HepG2 (cell line): ENCODE results near the gene RUFY2. TPM values are rescaled to one million over a fixed set of nuclear protein-coding genes. Genes with fewer than 3 reads are reported as not detected.

ENCODE experiments used
- AGO2 ChIP-seq: fragments of 200-400 bp; formaldehyde crosslinking; optimal IDR thresholded peaks from 2 replicates; pipeline ENCODE3; 2017; ENCODE audit warnings: mild to moderate bottlenecking, low read depth, low read length, moderate library complexity
- DMTF1 ChIP-seq: sonication (generic); formaldehyde crosslinking; IDR thresholded peaks from 2 replicates; pipeline ENCODE4 v1.4.0; 2020; ENCODE audit warnings: mild to moderate bottlenecking, missing genetic modification reagents
- FLYWCH1 ChIP-seq: sonication (generic); formaldehyde crosslinking; IDR thresholded peaks from 2 replicates; pipeline ENCODE4 v1.8.1; 2023; ENCODE audit warnings: mild to moderate bottlenecking, missing genetic modification reagents
- JUND ChIP-seq: sonication (generic); formaldehyde crosslinking; IDR thresholded peaks from 2 replicates; pipeline ENCODE4 v1.8.0; 2022; ENCODE audit warnings: mild to moderate bottlenecking, missing genetic modification reagents
- KDM6A ChIP-seq: IDR thresholded peaks from 2 replicates; pipeline ENCODE4 v1.6.1; 2016; ENCODE audit warnings: low read depth
- MBNL3 ChIP-seq: fragments of 250-450 bp; sonication (Bioruptor Pico); conservative IDR thresholded peaks from 2 replicates; pipeline ENCODE4 v1.8.0; 2022; ENCODE audit warnings: mild to moderate bottlenecking, inconsistent platforms
- MTF2 ChIP-seq: sonication (generic); formaldehyde crosslinking; IDR thresholded peaks from 2 replicates; pipeline ENCODE4 v1.5.0; 2020; ENCODE audit warnings: missing genetic modification reagents, borderline replicate concordance
- MXD4 ChIP-seq: IDR thresholded peaks from 2 replicates; pipeline ENCODE4 v1.6.1; 2016; ENCODE audit warnings: mild to moderate bottlenecking, missing biosample characterization, missing genetic modification reagents
- NR2C2 ChIP-seq: sonication (generic); formaldehyde crosslinking; IDR thresholded peaks from 2 replicates; pipeline ENCODE4 v1.4.0; 2020; ENCODE audit warnings: missing genetic modification reagents, mild to moderate bottlenecking, moderate library complexity, borderline replicate concordance
- PCBP1 ChIP-seq: fragments of 200-400 bp; formaldehyde crosslinking; IDR thresholded peaks from 2 replicates; pipeline ENCODE4 v1.6.1; 2017; ENCODE audit warnings: mild to moderate bottlenecking, low read depth, low read length, borderline replicate concordance
- RXRA ChIP-seq: sonication (generic); formaldehyde crosslinking; IDR thresholded peaks from 2 replicates; pipeline ENCODE4 v1.5.1; 2020; ENCODE audit warnings: missing genetic modification reagents
- RXRB ChIP-seq: IDR thresholded peaks from 2 replicates; pipeline ENCODE4 v1.6.1; 2016; ENCODE audit warnings: borderline replicate concordance, missing genetic modification reagents, missing compliant biosample characterization
- SIN3B ChIP-seq: fragments of 150-350 bp; IDR thresholded peaks from 2 replicates; pipeline ENCODE4 v1.6.1; 2014; ENCODE audit warnings: low read length
- SNRNP70 ChIP-seq: fragments of 200-400 bp; formaldehyde crosslinking; IDR thresholded peaks from 2 replicates; pipeline ENCODE4 v1.6.1; 2017; ENCODE audit warnings: mild to moderate bottlenecking, low read depth, low read length, moderate library complexity
- ZNF207 ChIP-seq: fragments of 450-650 bp; IDR thresholded peaks from 2 replicates; pipeline ENCODE4 v1.6.1; 2016; ENCODE audit warnings: antibody characterized with exemption, borderline replicate concordance
- ZNF329 ChIP-seq: sonication (generic); formaldehyde crosslinking; IDR thresholded peaks from 2 replicates; pipeline ENCODE4 v1.9.0; 2021; ENCODE audit warnings: low read depth, mild to moderate bottlenecking, missing genetic modification reagents
- ZNF569 ChIP-seq: sonication (generic); formaldehyde crosslinking; IDR thresholded peaks from 2 replicates; pipeline ENCODE4 v1.5.0; 2020; ENCODE audit warnings: mild to moderate bottlenecking, missing genetic modification reagents, moderate library complexity, borderline replicate concordance
- ZNF572 ChIP-seq: sonication (generic); formaldehyde crosslinking; IDR thresholded peaks from 2 replicates; pipeline ENCODE4 v1.5.1; 2020; ENCODE audit warnings: mild to moderate bottlenecking, missing genetic modification reagents
- ZNF749 ChIP-seq: sonication (generic); formaldehyde crosslinking; IDR thresholded peaks from 2 replicates; pipeline ENCODE4 v1.8.0; 2022; ENCODE audit warnings: mild to moderate bottlenecking, missing genetic modification reagents, moderate library complexity, borderline replicate concordance
- ZNF768 ChIP-seq: sonication (generic); formaldehyde crosslinking; IDR thresholded peaks from 2 replicates; pipeline ENCODE4 v1.4.0; 2020; ENCODE audit warnings: missing genetic modification reagents
- ZNF891 ChIP-seq: sonication (generic); formaldehyde crosslinking; IDR thresholded peaks from 2 replicates; pipeline ENCODE4 v1.5.0; 2020; ENCODE audit warnings: mild to moderate bottlenecking, missing genetic modification reagents
- polyA plus RNA-seq, 8 experiments: library from polyadenylated mRNA; depleted of rRNA in 3 of 8; stranded (reverse) in 7 of 8; unstranded in 1 of 8; fragments of >200 nt; fragmentation: Illumina TruSeq in 4 of 8; extraction: Trizol in 4 of 8; gene quantifications; 2 replicates each; pipeline versions ENCODE4 v1.2.1 to v1.2.3, GENCODE V29; 2011 to 2016; ENCODE audit warnings: low read depth in 4 of 8, missing spikeins in 1 of 8, mixed read lengths in 1 of 8; ENCODE audit not compliant: insufficient read depth in 1 of 8
- total RNA-seq, 5 experiments: library from RNA; depleted of rRNA; stranded (reverse); fragments of >200 nt; fragmentation: Illumina TruSeq; extraction: Trizol; gene quantifications; 2 replicates each; pipeline ENCODE4 v1.2.3, GENCODE V29; 2016; ENCODE audit warnings: low read depth in 1 of 5
- TF ChIP-seq, protein P1 (sequence below): sonication (generic); formaldehyde crosslinking; IDR thresholded peaks from 2 replicates; pipeline ENCODE4 v1.5.1; 2020; ENCODE audit warnings: missing genetic modification reagents, mild to moderate bottlenecking, borderline replicate concordance
- TF ChIP-seq, protein P2 (sequence below): IDR thresholded peaks from 2 replicates; pipeline ENCODE4 v1.4.0; 2020; ENCODE audit warnings: mild to moderate bottlenecking, missing genetic modification reagents

RUFY2 gene
- total and polyA plus RNA-seq, 2 of the 13 experiments (the other 11 are each of a cell fraction or from before 2014, with no cell fraction given), result 10.1 to 16.1 TPM

GRCh38 chr10:68406815-68407548 lies at the start of gene RUFY2 (continued):
- TF ChIP-seq KDM6A (CRISPR knock-in tag), result no peak
- peak; percentile 39; the same call in 1 of the 2 replicates for TF ChIP-seq ZNF329 (CRISPR knock-in tag)
- TF ChIP-seq JUND (CRISPR knock-in tag), result no peak
- TF ChIP-seq, protein P1, sequence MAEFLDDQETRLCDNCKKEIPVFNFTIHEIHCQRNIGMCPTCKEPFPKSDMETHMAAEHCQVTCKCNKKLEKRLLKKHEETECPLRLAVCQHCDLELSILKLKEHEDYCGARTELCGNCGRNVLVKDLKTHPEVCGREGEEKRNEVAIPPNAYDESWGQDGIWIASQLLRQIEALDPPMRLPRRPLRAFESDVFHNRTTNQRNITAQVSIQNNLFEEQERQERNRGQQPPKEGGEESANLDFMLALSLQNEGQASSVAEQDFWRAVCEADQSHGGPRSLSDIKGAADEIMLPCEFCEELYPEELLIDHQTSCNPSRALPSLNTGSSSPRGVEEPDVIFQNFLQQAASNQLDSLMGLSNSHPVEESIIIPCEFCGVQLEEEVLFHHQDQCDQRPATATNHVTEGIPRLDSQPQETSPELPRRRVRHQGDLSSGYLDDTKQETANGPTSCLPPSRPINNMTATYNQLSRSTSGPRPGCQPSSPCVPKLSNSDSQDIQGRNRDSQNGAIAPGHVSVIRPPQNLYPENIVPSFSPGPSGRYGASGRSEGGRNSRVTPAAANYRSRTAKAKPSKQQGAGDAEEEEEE (CRISPR knock-in tag), result no peak
- TF ChIP-seq RXRA (CRISPR knock-in tag), result no peak
- TF ChIP-seq ZNF749, result peak; percentile 71; the same call in 1 of the 2 replicates
- TF ChIP-seq ZNF569 (CRISPR knock-in tag), result no peak
- no peak for TF ChIP-seq ZNF207
- TF ChIP-seq RXRB (CRISPR knock-in tag), result no peak
- TF ChIP-seq NR2C2 (CRISPR knock-in tag), result peak; percentile 23; the same call in 1 of the 2 replicates
- peak; percentile 26; the same call in 1 of the 2 replicates for TF ChIP-seq ZNF891
- TF ChIP-seq ZNF572 (CRISPR knock-in tag), result no peak
- peak; percentile 51 for TF ChIP-seq ZNF768
- TF ChIP-seq, protein P2, sequence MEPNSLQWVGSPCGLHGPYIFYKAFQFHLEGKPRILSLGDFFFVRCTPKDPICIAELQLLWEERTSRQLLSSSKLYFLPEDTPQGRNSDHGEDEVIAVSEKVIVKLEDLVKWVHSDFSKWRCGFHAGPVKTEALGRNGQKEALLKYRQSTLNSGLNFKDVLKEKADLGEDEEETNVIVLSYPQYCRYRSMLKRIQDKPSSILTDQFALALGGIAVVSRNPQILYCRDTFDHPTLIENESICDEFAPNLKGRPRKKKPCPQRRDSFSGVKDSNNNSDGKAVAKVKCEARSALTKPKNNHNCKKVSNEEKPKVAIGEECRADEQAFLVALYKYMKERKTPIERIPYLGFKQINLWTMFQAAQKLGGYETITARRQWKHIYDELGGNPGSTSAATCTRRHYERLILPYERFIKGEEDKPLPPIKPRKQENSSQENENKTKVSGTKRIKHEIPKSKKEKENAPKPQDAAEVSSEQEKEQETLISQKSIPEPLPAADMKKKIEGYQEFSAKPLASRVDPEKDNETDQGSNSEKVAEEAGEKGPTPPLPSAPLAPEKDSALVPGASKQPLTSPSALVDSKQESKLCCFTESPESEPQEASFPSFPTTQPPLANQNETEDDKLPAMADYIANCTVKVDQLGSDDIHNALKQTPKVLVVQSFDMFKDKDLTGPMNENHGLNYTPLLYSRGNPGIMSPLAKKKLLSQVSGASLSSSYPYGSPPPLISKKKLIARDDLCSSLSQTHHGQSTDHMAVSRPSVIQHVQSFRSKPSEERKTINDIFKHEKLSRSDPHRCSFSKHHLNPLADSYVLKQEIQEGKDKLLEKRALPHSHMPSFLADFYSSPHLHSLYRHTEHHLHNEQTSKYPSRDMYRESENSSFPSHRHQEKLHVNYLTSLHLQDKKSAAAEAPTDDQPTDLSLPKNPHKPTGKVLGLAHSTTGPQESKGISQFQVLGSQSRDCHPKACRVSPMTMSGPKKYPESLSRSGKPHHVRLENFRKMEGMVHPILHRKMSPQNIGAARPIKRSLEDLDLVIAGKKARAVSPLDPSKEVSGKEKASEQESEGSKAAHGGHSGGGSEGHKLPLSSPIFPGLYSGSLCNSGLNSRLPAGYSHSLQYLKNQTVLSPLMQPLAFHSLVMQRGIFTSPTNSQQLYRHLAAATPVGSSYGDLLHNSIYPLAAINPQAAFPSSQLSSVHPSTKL (CRISPR knock-in tag), result no peak; the same call in 1 of the 2 replicates
- TF ChIP-seq AGO2, result peak; percentile 84
- TF ChIP-seq FLYWCH1 (CRISPR knock-in tag), result no peak
- TF ChIP-seq SNRNP70, result no peak
- no peak for TF ChIP-seq DMTF1
- TF ChIP-seq MTF2, result no peak
- TF ChIP-seq SIN3B, result no peak
- no peak for TF ChIP-seq PCBP1
- no peak for TF ChIP-seq MBNL3 (CRISPR knock-in tag)
- no peak for TF ChIP-seq MXD4 (CRISPR knock-in tag)
